ENCODE measurements around the gene KLHL35. TPM values are rescaled to one million over a fixed set of nuclear protein-coding genes. Genes with fewer than 3 reads are reported as not detected.

KLHL35 gene, protein sequence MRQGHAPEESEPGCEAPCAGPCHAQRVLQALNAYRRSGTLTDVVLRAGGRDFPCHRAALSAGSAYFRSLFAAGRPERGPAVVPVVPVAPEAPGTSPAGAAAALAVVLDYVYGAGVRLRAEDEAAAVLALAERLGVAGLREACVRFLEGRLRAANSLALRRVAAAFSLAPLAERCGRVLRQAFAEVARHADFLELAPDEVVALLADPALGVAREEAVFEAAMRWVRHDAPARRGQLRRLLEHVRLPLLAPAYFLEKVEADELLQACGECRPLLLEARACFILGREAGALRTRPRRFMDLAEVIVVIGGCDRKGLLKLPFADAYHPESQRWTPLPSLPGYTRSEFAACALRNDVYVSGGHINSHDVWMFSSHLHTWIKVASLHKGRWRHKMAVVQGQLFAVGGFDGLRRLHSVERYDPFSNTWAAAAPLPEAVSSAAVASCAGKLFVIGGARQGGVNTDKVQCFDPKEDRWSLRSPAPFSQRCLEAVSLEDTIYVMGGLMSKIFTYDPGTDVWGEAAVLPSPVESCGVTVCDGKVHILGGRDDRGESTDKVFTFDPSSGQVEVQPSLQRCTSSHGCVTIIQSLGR
- total RNA-seq: 0.57 and 0.68 TPM in 2 replicates

DNA sequence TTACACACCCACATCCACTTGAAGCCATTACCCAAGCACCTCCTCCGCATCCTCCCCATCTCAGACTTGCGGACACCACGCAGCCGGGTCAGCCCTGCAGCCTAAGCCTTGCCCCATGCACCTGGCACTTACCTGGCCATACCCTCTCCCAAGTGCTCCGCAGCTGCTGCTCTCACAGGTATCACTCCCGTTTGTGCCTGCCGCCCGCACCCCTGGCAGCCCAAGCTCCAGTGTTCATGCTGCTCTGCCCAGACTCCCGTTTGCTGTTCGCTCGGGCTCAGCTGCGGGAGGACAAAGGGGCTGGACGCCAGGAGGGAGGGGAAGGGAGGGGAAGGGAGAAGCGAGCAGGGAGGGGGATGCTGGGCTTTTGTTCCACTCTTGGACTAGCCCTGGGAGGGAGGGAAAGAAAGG, at the start of gene KLHL35:
KLHL35 (minus strand) TSS at position 293 of the 411 bp plus-strand sequence. CDS start 2,574 bp downstream, outside the sequence.

DNA sequence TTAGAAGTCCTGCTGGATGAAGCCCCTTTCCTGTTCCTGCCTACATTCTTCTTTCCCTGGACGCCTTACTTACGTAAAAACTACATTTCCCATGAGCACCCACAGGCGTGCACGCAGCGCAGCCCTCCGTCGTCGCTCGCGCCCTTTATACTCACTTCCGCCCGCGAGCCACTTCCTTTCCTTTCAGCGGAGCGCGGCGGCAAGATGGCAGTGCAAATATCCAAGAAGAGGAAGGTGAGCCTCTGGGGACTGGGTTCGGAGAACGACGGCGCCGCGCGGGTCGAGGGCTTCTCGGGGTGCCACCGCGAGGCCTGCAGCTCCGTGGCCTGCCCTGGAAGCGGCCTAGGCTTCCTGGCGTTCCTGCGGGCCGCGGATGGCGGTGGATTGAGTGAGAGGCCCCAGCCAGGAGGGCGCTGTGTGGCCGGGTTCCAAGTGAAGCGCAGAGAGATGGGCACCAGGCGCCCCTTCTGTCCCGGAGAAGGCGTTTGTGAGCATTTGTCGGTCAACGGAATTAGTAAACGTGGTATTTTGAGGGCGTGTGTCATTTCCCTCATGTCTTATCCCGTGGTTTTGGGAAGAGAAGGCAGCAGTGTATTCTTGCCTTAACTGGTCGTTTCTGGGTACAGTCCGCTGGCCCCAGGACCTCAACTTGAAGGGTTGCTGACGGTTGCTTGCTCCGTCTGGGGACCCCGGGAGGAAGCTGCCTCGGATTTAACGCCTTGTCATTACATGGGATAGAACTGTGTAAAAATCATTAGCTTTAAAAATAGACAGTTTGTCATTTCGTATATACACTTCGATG, 33.5 kb downstream of the KLHL35 start, which contains the start of gene RPS3:
RPS3 (plus strand) TSS at position 175 of the 802 bp plus-strand sequence; CDS start at position 205, 30 bp downstream.

Other genes with a start within 250 kb of the KLHL35 start
- not detected in 2 replicates for gene TPBGL, start 192.4 kb downstream of the KLHL35 start, total RNA-seq
- under 0.01 and 0.71 TPM in 2 replicates for gene ARRB1, start 81.5 kb downstream of the KLHL35 start, total RNA-seq
- 2,065 and 4,927 TPM in 2 replicates for gene RPS3, start 33.7 kb downstream of the KLHL35 start, total RNA-seq
- gene GDPD5, start 92.7 kb upstream of the KLHL35 start, total RNA-seq: under 0.01 and 1.5 TPM in 2 replicates
- 71.4 and 262 TPM in 2 replicates for gene SERPINH1, start 129.1 kb upstream of the KLHL35 start, total RNA-seq
- gene MAP6, start 235.8 kb upstream of the KLHL35 start, total RNA-seq: under 0.01 and 0.50 TPM in 2 replicates